Colonic mucosa (tissue), 4 donors: ENCODE measurements around the gene GMPR. TPM values are rescaled to one million over a fixed set of nuclear protein-coding genes. Genes with fewer than 3 reads are reported as not detected.

Source experiments
- DNase-seq: peaks from one replicate; pipeline ENCODE4 v3.0.0-alpha.2; 2020
- H3K27ac ChIP-seq: fragments of 200-600 bp; one replicate; pipeline ENCODE4 v1.8.0; 2021
- H3K27me3 ChIP-seq: fragments of 200-600 bp; one replicate; pipeline ENCODE4 v1.8.0; 2021
- H3K36me3 ChIP-seq: fragments of 200-600 bp; one replicate; pipeline ENCODE4 v1.8.0; 2021
- H3K4me1 ChIP-seq: fragments of 200-600 bp; one replicate; pipeline ENCODE4 v1.8.0; 2021; ENCODE audit warnings: mild to moderate bottlenecking
- H3K4me3 ChIP-seq: fragments of 200-600 bp; one replicate; pipeline ENCODE4 v1.8.0; 2021
- H3K9ac ChIP-seq, 2 donors: one replicate each; pipeline ENCODE4 v1.7.0; 2013; ENCODE audit warnings: control low read depth in 2 of 2, low read depth in 2 of 2, low read length in 2 of 2
- H3K9me3 ChIP-seq: fragments of 200-600 bp; one replicate; pipeline ENCODE4 v1.8.0; 2021
- intact Hi-C: fragments of 100-400 bp; cut with DNase I; formaldehyde crosslinking; loops from one replicate; pipeline ENCODE4 v1.14.1; 2022
- total RNA-seq, 2 donors: library from RNA; stranded (reverse); fragmentation: NEBNext Ultra II Directional in 1 of 2; extraction: Animal tissue kit (Norgen Biotek cat#: 25700) in 1 of 2; gene quantifications; one replicate each; pipeline ENCODE4 v1.2.1, GENCODE V29; 2021
- TF ChIP-seq, protein P1 (sequence below): fragments of 200-600 bp; IDR thresholded peaks from one replicate; pipeline ENCODE4 v1.8.0; 2022; ENCODE audit warnings: antibody characterized with exemption, mild to moderate bottlenecking
- donor health status: healthy.
- donor health status: DM: no; HTN: no; CAD: no.
- donor health status: DM: no; HTN: no; CAD: no.

Gene GMPR
- total RNA-seq, 2 donors from 2014 or later, result 3.4 to 4.7 TPM

DNA sequence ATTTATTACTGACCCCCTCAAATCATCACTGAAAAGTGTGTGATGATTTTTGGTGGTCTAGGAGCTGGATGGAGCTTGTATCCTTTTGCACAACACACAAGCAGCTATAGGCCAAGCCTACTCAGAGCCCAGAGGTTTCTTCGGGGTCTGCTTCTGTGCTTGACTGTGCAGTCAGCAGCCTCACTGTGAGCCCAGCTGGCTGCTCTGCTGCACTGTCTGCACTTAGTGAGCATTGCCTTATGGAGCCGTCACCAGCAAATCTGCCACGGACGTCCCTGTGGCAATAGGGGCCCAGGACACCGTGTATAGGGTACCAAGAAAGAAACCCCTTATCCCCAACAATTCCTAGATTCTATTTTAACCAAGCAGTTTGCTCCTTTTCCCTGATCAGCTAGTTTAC, 38.6 kb upstream of the GMPR start:
- Histone ChIP-seq H3K9ac (no peak overlapping the region), H3K4me3 (no peak overlapping the region), H3K36me3 (no peaks in the 10 kb centered on the region), H3K27ac (no peak overlapping the region), H3K27me3 (no peaks in the 10 kb centered on the region), H3K4me1 (no peaks in the 10 kb centered on the region), H3K9me3 (no peaks in the 10 kb centered on the region)
- DNase-seq, result no peak
- TF ChIP-seq, protein P1, sequence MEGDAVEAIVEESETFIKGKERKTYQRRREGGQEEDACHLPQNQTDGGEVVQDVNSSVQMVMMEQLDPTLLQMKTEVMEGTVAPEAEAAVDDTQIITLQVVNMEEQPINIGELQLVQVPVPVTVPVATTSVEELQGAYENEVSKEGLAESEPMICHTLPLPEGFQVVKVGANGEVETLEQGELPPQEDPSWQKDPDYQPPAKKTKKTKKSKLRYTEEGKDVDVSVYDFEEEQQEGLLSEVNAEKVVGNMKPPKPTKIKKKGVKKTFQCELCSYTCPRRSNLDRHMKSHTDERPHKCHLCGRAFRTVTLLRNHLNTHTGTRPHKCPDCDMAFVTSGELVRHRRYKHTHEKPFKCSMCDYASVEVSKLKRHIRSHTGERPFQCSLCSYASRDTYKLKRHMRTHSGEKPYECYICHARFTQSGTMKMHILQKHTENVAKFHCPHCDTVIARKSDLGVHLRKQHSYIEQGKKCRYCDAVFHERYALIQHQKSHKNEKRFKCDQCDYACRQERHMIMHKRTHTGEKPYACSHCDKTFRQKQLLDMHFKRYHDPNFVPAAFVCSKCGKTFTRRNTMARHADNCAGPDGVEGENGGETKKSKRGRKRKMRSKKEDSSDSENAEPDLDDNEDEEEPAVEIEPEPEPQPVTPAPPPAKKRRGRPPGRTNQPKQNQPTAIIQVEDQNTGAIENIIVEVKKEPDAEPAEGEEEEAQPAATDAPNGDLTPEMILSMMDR, result no peak
- intact Hi-C loops, result no loop called here

DNA sequence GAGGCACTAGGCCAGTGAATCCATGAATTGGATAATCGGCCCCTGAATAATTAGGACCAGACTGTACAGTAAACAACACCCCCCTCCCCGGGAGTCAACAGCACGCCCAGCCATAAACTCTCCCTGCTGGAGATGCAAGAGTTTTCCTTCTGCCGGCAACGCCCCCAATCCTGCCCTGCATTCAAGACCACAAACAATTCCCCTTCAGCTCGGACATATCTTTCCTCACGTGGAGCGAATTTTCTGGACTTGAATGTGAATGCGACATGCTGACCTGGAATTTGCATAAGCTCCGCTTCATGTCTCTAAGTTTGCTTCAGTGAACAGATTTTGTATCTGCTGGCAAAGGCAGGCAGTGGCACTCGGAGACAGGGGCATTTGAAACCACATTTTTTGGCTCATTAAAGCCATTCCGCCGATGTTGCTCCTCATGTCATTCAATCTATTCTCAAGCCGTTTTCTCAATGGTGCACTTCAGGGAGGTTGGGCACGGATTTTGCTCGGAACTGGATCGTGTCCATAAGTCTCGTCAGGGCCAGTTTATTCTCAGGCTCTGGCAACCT, 38.0 kb upstream of the GMPR start:
- Histone ChIP-seq H3K9me3 (no peaks in the 10 kb centered on the region), H3K4me3 (no peak overlapping the region), H3K9ac (peak overlapping the region in 1 of 2 donors; percentile 38), H3K36me3 (no peaks in the 10 kb centered on the region), H3K4me1 (no peaks in the 10 kb centered on the region), H3K27me3 (no peaks in the 10 kb centered on the region), H3K27ac (no peak overlapping the region)
- TF ChIP-seq, protein P1, result no peak
- DNase-seq, result peak; percentile 65
- intact Hi-C loops, result no loop called here

DNA sequence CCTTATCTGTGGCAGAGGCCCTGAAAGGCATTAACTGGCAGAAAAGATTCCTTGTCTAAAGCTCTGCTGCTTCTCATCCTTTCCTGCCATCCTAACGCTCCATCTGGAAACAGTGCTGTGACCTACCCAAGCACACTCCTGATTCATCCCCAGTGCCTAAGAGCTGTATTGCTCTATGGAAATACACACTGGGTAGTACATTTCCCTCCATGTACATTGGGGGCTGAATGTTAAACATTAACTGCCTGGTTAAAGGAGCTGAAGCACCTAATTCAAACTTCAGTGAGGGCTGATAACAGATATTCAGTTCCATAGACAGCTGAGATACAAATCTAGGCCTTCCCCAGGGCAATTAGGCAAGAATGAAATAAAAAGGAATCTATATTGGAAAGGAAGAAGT, 36.7 kb upstream of the GMPR start:
- TF ChIP-seq, protein P1, result no peak
- H3K27me3 ChIP-seq, result no peaks in the 10 kb centered on the region
- H3K36me3 ChIP-seq, result no peaks in the 10 kb centered on the region
- H3K9me3 ChIP-seq, result no peaks in the 10 kb centered on the region
- intact Hi-C loops, result no loop called here
- H3K27ac ChIP-seq, result no peak overlapping the region
- no peak for DNase-seq
- H3K9ac ChIP-seq, result no peak overlapping the region
- H3K4me3 ChIP-seq, result no peak overlapping the region
- no peaks in the 10 kb centered on the region for H3K4me1 ChIP-seq

DNA sequence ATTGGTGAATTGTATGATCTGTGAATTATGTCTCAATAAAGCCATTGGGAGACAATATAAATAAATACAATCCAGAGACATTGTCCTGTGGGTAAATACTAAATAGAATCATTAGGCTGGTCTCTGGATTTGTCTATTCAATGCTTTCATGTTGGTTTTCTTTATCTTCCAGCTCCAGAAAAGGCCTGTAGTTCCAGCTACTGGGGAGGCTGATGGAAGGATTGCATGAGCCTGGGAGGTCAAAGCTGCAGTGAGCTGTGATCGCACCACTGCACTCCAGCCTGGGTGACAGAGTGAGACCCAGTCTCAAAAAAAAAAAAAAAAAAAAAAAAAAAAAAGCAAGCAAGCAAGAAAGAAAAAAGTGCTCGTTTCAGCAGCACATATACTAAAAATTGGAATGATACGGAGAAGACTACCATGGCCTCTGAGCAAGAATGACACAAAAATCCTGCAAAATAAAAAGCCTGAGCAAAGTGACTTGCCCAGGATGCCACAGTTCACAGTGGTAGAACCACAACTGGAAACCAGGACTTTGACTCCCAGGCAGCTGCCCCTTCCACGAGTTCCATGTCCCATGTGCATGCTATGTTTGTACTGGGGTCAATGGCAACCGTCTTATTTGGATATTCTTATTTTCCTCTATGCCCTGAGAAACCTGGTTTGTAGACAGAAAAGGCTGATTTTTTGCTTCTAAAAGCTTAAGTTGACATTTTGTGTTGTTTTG, 33.6 kb upstream of the GMPR start:
- H3K27me3 ChIP-seq, result no peaks in the 10 kb centered on the region
- TF ChIP-seq, protein P1, result no peak
- intact Hi-C loops, result loop anchor here (5.0 kb wide), 1 partner anchor 513 kb away; no protein-coding TSS in a partner anchor
- no peak for DNase-seq
- H3K9me3 ChIP-seq, result no peaks in the 10 kb centered on the region
- H3K27ac ChIP-seq, result no peak overlapping the region
- H3K9ac ChIP-seq, result no peak overlapping the region
- H3K4me3 ChIP-seq, result no peak overlapping the region
- H3K4me1 ChIP-seq, result no peaks in the 10 kb centered on the region
- H3K36me3 ChIP-seq, result no peaks in the 10 kb centered on the region

DNA sequence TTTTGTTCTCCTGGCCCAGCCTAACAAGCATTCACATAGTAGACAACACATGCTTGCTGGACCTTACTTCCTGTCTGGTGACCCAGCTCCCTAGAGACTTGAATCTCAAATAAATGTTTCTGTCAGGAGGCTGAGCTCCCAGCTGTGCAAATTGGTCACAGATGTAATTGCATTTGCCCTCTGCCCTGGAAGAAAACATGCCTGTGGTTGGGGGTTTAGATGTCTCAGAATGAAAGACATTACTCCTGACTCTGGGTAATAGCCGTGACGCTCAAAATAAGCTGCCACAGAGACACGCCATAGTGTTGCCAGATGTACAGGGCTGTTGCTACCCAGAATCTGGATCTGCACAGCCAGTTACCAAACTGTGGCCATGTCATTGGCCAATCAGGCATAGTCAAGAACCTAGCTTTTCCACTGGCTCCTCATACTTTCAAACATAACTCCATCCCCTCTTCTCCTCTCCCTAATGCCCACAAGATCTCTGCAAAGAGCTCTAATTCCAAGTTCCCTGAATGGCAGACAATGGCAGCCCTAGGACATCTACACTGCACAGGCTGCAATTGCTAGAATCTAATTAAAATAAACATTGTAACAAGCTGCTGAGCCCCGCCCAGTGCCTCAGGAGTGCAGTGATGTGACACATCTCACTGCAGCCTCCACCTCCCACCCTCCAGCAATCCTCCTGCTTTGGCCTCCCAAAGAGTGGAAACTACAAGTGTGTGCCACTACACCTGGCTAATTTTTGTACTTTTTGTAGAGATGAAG, 32.8 kb upstream of the GMPR start:
- DNase-seq, result no peak
- no peak overlapping the region for H3K27ac ChIP-seq
- intact Hi-C loops, result loop anchor here (5.0 kb wide), 1 partner anchor 513 kb away; no protein-coding TSS in a partner anchor

More for the DNA sequence above, 32.8 kb upstream of the GMPR start:
- no peak overlapping the region for H3K4me3 ChIP-seq
- TF ChIP-seq, protein P1, result no peak
- H3K36me3 ChIP-seq, result no peaks in the 10 kb centered on the region
- H3K9me3 ChIP-seq, result no peaks in the 10 kb centered on the region
- H3K4me1 ChIP-seq, result no peaks in the 10 kb centered on the region
- no peak overlapping the region for H3K9ac ChIP-seq
- no peaks in the 10 kb centered on the region for H3K27me3 ChIP-seq
